Measurements from ENCODE around the gene EIPR1.
"Not testable (repeated sequence)": the region's sequence is repeated elsewhere in the genome, so short reads cannot be mapped to it uniquely, and the experiment has no call there.

DNA sequence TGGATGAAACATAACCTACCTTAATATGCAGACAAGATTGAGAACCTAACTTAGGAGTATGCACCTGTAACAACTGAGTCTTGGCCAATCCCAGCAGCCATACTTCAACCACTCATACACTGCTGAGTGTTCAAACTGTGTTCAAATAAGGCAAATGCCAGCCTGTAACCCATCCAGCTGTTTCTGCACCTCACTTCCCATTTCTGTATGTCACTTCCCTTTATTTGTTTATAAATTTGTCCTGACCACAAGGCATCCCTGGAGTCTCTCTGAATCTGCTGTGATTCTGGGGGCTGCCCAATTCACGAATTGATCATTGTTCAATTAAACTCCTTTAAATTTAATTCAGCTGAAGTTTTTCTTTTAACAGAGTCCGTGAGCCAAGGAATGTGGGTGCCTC, 20.2 kb downstream of the EIPR1 start:
- TF ChIP-seq, protein P1, sequence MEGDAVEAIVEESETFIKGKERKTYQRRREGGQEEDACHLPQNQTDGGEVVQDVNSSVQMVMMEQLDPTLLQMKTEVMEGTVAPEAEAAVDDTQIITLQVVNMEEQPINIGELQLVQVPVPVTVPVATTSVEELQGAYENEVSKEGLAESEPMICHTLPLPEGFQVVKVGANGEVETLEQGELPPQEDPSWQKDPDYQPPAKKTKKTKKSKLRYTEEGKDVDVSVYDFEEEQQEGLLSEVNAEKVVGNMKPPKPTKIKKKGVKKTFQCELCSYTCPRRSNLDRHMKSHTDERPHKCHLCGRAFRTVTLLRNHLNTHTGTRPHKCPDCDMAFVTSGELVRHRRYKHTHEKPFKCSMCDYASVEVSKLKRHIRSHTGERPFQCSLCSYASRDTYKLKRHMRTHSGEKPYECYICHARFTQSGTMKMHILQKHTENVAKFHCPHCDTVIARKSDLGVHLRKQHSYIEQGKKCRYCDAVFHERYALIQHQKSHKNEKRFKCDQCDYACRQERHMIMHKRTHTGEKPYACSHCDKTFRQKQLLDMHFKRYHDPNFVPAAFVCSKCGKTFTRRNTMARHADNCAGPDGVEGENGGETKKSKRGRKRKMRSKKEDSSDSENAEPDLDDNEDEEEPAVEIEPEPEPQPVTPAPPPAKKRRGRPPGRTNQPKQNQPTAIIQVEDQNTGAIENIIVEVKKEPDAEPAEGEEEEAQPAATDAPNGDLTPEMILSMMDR (optimal IDR thresholded peaks at IDR 0.05 in 1 of 3, IDR thresholded peaks at IDR 0.05 in 1 of 3, conservative IDR thresholded peaks at IDR 0.05 in 1 of 3; ENCODE audit: extremely low read depth in 1 of 3, insufficient read depth in 2 of 3, low read length in 3 of 3) = not testable (repeated sequence)
- not testable (repeated sequence) for TF ChIP-seq EZH2 (IDR thresholded peaks at IDR 0.05; ENCODE audit: low read length)
